Psoas muscle (tissue), 8 donors: ENCODE results near the gene SSU72. TPM values are rescaled to one million over a fixed set of nuclear protein-coding genes. Genes with fewer than 3 reads are reported as not detected.
A peak's percentile ranks its signal among the peaks of the same experiment; 100 is the strongest.

Experiments used
- ATAC-seq, 4 donors: fragments of 200-7000 bp; cut with Tn5 transposase; one replicate each; pipeline ENCODE4 v1.9.1; 2020; ENCODE audit warnings: moderate library complexity in 3 of 4, mild to moderate bottlenecking in 2 of 4
- DNase-seq, 2 donors: peaks; one replicate each; pipeline ENCODE4 v3.0.0-alpha.2; 2020
- H3K27ac ChIP-seq: fragments of 200-600 bp; one replicate; pipeline ENCODE4 v1.8.0; 2022
- H3K27me3 ChIP-seq, 3 donors: fragments of 200-600 bp in 1 of 3; one replicate each; pipeline versions ENCODE4 v1.6.1 to v1.8.0; 2013 to 2022; ENCODE audit warnings: low read length in 2 of 3, mild to moderate bottlenecking in 2 of 3, moderate library complexity in 1 of 3; ENCODE audit not compliant: insufficient read depth in 3 of 3
- H3K36me3 ChIP-seq, 2 donors: fragments of 200-600 bp in 1 of 2; one replicate each; pipeline versions ENCODE4 v1.6.1 to v1.8.0; 2013 to 2022; ENCODE audit warnings: low read depth in 1 of 2, mild to moderate bottlenecking in 1 of 2, moderate library complexity in 1 of 2; ENCODE audit not compliant: insufficient read depth in 1 of 2
- H3K4me1 ChIP-seq: fragments of 200-600 bp; one replicate; pipeline ENCODE4 v1.8.0; 2022
- H3K4me3 ChIP-seq: fragments of 200-600 bp; one replicate; pipeline ENCODE4 v1.8.0; 2022; ENCODE audit warnings: mild to moderate bottlenecking
- H3K9me3 ChIP-seq: fragments of 200-600 bp; one replicate; pipeline ENCODE4 v1.8.0; 2022
- WGBS, 3 donors: extraction: QIAGEN DNeasy Blood & Tissue Kit; methylation state at CpG; one replicate each; pipeline versions ENCODE4 v1.1.6 to v1.1.7; 2013; 5-methylcytosine and 5-hydroxymethylcytosine counted together
- intact Hi-C, 2 donors: fragments of 100-400 bp; cut with DNase I; formaldehyde crosslinking; loops; one replicate each; pipeline versions ENCODE4 v1.11.0 to v1.14.2; 2022
- polyA plus RNA-seq, 3 donors: library from polyadenylated mRNA; stranded (reverse); fragments of 200-250 nt; gene quantifications; one replicate each; pipeline ENCODE4 v1.2.3, GENCODE V29; 2013
- total RNA-seq, 4 donors: library from RNA; stranded (reverse); fragmentation: NEBNext Ultra II Directional in 2 of 4; extraction: Animal tissue kit (Norgen Biotek cat#: 25700) in 2 of 4; gene quantifications; one replicate each; pipeline versions ENCODE4 v1.2.1 to v1.2.4, GENCODE V29; 2021 to 2023
- TF ChIP-seq, protein P1 (sequence below): fragments of 200-600 bp; IDR thresholded peaks from one replicate; pipeline ENCODE4 v1.8.0; 2022; ENCODE audit warnings: antibody characterized with exemption
- donor health status: healthy with polysubstance abuse.
- donor health status: DM: no; HTN: no; CAD: no; lungs with moderate emphysema.
- donor health status: Bipolar disorder and iron deficiency.
- donor health status: healthy.
- donor health status: DM: yes; HTN: yes; CAD: no.
- donor health status: DM: no; HTN: no; CAD: no.
- donor health status: DM: no; HTN: no; CAD: no.
- donor health status: DM: yes; HTN: yes; CAD: no.

SSU72 gene
- total and polyA plus RNA-seq, 7 donors = 130 to 207 (median 179) TPM

DNA sequence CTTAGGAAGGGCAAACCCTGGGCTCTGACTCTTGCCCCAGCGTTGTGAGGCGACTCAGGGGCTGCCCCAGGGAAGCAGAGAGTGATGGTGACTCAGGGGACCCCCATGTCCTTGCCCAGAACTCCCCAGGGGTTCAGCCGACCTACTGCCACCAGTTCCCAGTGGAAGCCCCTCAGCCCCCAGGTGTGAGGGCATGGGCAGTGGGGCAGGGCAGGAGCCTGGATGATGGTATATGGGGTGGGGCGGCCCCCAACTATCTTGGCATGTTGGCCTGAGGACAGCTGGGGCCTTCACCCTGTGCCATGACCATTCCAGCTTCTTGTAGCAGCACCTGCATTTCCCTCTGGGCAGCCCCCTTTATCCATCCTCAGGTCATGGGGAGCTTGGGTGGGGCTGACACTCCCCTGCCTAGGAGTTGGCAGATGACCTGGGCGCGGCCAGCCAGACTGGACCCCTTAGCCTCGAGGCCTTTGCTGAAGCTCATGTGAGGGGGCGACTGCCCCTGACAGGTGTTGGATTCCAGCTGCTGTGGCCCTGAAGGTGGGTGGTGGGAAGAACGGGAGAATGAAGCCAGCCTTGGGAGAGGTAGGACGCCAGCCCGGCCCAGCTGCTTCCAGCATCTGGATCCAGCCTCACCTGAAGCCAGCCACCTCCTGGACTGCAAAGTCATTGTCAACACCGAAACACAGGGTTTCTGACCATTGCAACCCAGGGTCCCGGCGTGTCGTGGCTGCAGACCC is 27.1 kb upstream of the SSU72 start:
- TF ChIP-seq, protein P1, sequence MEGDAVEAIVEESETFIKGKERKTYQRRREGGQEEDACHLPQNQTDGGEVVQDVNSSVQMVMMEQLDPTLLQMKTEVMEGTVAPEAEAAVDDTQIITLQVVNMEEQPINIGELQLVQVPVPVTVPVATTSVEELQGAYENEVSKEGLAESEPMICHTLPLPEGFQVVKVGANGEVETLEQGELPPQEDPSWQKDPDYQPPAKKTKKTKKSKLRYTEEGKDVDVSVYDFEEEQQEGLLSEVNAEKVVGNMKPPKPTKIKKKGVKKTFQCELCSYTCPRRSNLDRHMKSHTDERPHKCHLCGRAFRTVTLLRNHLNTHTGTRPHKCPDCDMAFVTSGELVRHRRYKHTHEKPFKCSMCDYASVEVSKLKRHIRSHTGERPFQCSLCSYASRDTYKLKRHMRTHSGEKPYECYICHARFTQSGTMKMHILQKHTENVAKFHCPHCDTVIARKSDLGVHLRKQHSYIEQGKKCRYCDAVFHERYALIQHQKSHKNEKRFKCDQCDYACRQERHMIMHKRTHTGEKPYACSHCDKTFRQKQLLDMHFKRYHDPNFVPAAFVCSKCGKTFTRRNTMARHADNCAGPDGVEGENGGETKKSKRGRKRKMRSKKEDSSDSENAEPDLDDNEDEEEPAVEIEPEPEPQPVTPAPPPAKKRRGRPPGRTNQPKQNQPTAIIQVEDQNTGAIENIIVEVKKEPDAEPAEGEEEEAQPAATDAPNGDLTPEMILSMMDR = no peak
- WGBS, 3 donors = 81 to 88% (median 82%) methylated on average over 15 of the region's 15 CpGs
- Histone ChIP-seq H3K36me3 (no peaks in the 10 kb centered on the region), H3K9me3 (no peaks in the 10 kb centered on the region), H3K27me3 (peaks cover 0 to 58% (median 24%) of the 10 kb centered on the region in 3 donors), H3K4me1 (peaks cover 13% of the 10 kb centered on the region), H3K4me3 (no peak overlapping the region), H3K27ac (no peak overlapping the region)
- DNase-seq = no peak
- intact Hi-C loops = no loop called here
- ATAC-seq = no peak

DNA sequence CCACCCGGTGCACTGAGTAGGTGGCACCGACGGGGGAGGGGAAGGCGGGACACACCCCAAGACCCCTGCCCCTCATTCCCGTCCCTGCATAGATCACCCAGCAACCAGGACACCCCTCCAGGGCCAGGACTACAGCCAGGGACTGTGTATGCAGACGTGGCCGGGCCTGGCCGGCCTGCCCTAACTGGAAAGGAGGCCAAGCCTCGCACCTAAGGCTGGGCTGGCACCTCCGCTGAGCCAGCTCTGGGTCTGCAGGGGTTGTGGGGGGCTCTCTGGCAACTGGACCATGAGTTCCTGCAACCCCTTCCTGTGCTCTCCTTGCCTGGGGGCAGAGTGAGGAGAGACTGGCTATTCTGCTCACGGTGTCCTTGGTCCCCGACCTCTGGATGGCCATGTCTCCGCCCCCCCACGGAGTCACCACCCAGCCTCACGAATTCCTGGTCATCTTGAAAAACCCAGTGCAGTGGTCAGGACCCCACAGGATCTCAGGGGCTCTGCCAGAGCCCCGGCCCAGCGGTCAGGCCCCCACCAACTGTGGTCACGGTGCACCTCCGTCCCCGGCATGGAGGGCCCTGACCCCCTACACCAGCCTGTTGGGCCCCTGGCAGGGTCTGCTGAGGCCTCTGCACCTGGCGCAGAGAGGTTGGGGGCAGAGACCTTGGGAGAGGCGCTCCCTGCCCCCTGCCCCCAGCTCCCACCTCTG is 26.3 kb upstream of the SSU72 start:
- DNase-seq = no peak
- Histone ChIP-seq H3K4me3 (peak overlapping the region; percentile 55), H3K9me3 (no peaks in the 10 kb centered on the region), H3K27me3 (peaks cover 0 to 64% (median 27%) of the 10 kb centered on the region in 3 donors), H3K36me3 (no peaks in the 10 kb centered on the region), H3K27ac (no peak overlapping the region), H3K4me1 (peaks cover 13% of the 10 kb centered on the region)
- TF ChIP-seq, protein P1 = no peak
- no peak for ATAC-seq
- intact Hi-C loops = no loop called here
- 63 to 68% (median 67%) methylated on average over 19 to 22 of the region's 22 CpGs for WGBS, 3 donors

DNA sequence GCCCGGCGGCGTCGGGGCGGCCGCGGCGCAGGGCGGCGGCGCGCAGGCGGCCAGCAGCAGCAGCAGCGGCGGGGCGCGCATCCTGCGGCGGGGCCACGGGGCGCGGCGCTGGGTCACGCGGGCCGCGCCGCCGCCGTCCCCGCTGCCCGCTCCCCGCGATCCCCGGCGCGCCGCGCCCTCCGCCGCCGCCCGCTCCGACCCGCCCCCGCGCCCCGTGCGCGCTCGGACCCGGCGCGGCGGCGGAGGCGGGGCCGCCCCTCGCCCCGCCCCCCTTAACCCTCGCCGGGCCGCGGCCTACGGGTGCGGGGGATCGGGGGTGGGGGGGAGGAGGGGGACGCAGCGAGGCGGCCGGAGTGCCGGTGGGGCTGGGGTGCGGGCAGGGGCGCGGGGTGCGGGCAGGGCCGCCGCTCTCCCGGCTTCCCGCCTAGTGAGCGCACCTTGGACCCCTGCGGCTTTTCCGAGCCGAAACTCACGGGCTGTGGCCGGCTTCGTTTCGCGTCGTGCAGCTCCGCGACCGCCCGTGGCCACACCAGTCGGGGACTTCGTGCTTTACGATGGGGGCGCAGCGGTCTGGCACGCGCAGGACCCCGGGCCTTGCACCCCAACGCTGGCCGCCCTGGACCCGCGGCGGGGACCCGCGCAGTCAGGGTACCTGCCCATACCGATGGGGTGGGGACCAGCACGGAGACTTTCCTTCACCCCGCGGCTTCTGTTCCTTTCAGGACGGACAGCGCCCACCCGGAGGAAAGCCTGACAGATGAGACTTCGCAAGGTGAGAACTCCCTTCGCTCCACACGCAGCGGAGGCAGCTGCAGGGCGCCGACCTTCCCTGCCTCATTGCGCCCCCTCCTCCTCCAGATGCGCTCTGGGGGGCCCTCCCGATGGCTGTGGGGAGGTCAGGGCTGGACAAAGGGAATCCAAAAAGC is 25.5 kb upstream of the SSU72 start, which contains the start of gene FNDC10:
Gene FNDC10, minus strand, starts transcription at position 201 of the 926 bp plus-strand sequence. Its CDS starts 120 bp downstream, at position 81.
- H3K4me1 ChIP-seq = peaks cover 13% of the 10 kb centered on the region
- intact Hi-C loops = no loop called here
- no peaks in the 10 kb centered on the region for H3K36me3 ChIP-seq
- WGBS, 3 donors = 2 to 3% (median 3%) methylated on average over 39 to 123 of the region's 125 CpGs
- H3K27ac ChIP-seq = no peak within 1 kb of the TSS
- H3K4me3 ChIP-seq = peak within 1 kb of the TSS; percentile 55
- H3K9me3 ChIP-seq = no peaks in the 10 kb centered on the region
- H3K27me3 ChIP-seq = peaks cover 0 to 64% (median 27%) of the 10 kb centered on the region in 3 donors
- TF ChIP-seq, protein P1 = no peak
- ATAC-seq (no peak), DNase-seq (no peak)

DNA sequence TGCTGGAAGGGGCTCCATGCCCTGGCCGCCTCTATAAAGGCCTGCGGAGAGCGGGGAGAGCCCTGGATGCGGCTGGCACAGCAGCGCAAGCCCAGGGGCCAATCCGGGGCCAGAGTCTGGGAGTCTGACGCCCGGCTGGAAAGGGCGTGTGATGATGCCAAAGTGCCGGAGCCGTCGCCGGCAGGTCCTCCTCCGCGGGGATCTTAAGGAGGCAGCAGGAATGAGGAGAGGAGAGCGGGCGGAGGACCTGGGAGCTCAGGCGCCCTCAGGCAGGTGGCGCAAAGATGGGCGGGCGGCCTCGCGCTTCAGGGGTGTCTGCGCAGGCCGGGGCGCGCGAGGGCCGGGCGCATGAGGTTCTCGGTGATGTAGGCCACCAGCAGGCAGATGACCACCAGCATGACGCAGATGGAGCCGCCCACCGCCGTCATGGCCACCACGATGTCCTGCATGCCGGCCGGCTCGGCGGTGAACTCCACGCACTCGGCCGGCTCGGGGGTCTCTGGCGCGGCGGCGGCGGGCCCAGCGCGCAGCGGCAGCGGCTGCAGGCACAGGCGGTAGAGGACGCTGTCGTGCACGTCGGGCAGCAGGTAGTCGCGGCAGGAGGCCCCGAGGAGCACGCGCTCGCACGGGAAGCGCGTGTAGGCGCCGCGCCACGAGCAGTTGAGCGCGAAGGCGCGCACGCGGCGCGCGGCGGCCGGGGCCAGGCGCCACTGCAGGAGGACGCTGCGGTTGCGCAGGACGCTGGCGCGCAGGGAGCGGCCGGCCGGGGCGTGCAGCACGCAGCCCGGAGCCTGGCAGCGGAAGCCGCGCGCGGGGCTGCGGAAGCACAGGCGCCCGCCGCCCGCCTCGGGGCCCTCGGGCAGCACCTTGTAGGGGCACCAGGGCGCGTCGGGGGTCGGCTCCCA is 24.6 kb upstream of the SSU72 start:
- TF ChIP-seq, protein P1 = no peak
- H3K36me3 ChIP-seq = no peaks in the 10 kb centered on the region
- ATAC-seq = peak in 1 of 4 donors; percentile 40
- peaks cover 0 to 57% (median 23%) of the 10 kb centered on the region in 3 donors for H3K27me3 ChIP-seq
- H3K4me3 ChIP-seq = peak overlapping the region; percentile 45
- intact Hi-C loops = no loop called here
- DNase-seq = peak in 1 of 2 donors; percentile 55
- WGBS, 3 donors = 8 to 10% (median 9%) methylated on average over 52 to 111 of the region's 111 CpGs
- H3K4me1 ChIP-seq = peaks cover 13% of the 10 kb centered on the region
- no peak overlapping the region for H3K27ac ChIP-seq
- no peaks in the 10 kb centered on the region for H3K9me3 ChIP-seq
